Measurements from ENCODE around the gene SAFB. TPM values are rescaled to one million over a fixed set of nuclear protein-coding genes. Genes with fewer than 3 reads are reported as not detected.

SAFB gene
- total RNA-seq, 1 donor from 2014 or later: 143 TPM

- DNase-seq: no peak
- Mint-ChIP-seq H3K36me3 (ENCODE audit: low read depth) (peaks cover 31% of the 10 kb centered on the region), H3K9me3 (no peaks in the 10 kb centered on the region), H3K27ac (no peak overlapping the region), H3K4me3 (no peak overlapping the region), H3K4me1 (no peaks in the 10 kb centered on the region), H3K27me3 (no peaks in the 10 kb centered on the region)
- intact Hi-C loops (cut with micrococcal nuclease): no loop called here
Measured at GRCh38 chr19:5673752-5674151, 50.9 kb downstream of the SAFB start.

- Mint-ChIP-seq H3K27me3 (no peaks in the 10 kb centered on the region), H3K4me3 (no peak overlapping the region), H3K36me3 (ENCODE audit: low read depth) (peaks cover 28% of the 10 kb centered on the region), H3K9me3 (no peaks in the 10 kb centered on the region), H3K4me1 (peaks cover 5% of the 10 kb centered on the region), H3K27ac (no peak overlapping the region)
- no peak for DNase-seq
- intact Hi-C loops (cut with micrococcal nuclease): no loop called here
Measured at GRCh38 chr19:5674714-5675113, 51.8 kb downstream of the SAFB start.

GRCh38 chr19:5676105-5676771 is 53.4 kb downstream of the SAFB start:
- intact Hi-C loops (cut with micrococcal nuclease): no loop called here
- no peak overlapping the region for H3K4me3 Mint-ChIP-seq
- no peak for DNase-seq
- H3K27ac Mint-ChIP-seq: no peak overlapping the region
- no peaks in the 10 kb centered on the region for H3K9me3 Mint-ChIP-seq
- H3K36me3 Mint-ChIP-seq (ENCODE audit: low read depth): peaks cover 26% of the 10 kb centered on the region
- H3K4me1 Mint-ChIP-seq: peaks cover 9% of the 10 kb centered on the region
- H3K27me3 Mint-ChIP-seq: no peaks in the 10 kb centered on the region

GRCh38 chr19:5676772-5677105 is 53.9 kb downstream of the SAFB start:
- peaks cover 26% of the 10 kb centered on the region for H3K36me3 Mint-ChIP-seq (ENCODE audit: low read depth)
- intact Hi-C loops (cut with micrococcal nuclease): no loop called here
- no peak overlapping the region for H3K4me3 Mint-ChIP-seq
- peaks cover 14% of the 10 kb centered on the region for H3K4me1 Mint-ChIP-seq
- H3K27me3 Mint-ChIP-seq: no peaks in the 10 kb centered on the region
- no peak overlapping the region for H3K27ac Mint-ChIP-seq
- no peak for DNase-seq
- no peaks in the 10 kb centered on the region for H3K9me3 Mint-ChIP-seq

GRCh38 chr19:5677136-5677535 is 54.3 kb downstream of the SAFB start:
- Mint-ChIP-seq H3K27me3 (peaks cover 4% of the 10 kb centered on the region), H3K27ac (peak overlapping the region; percentile 51), H3K9me3 (no peaks in the 10 kb centered on the region), H3K4me1 (peaks cover 18% of the 10 kb centered on the region), H3K36me3 (ENCODE audit: low read depth) (peaks cover 22% of the 10 kb centered on the region), H3K4me3 (no peak overlapping the region)
- DNase-seq: no peak
- intact Hi-C loops (cut with micrococcal nuclease): no loop called here

- H3K36me3 Mint-ChIP-seq (ENCODE audit: low read depth): peaks cover 21% of the 10 kb centered on the region
- intact Hi-C loops (cut with micrococcal nuclease): no loop called here
- peaks cover 7% of the 10 kb centered on the region for H3K27me3 Mint-ChIP-seq
- H3K4me3 Mint-ChIP-seq: no peak overlapping the region
- DNase-seq: no peak
- peaks cover 22% of the 10 kb centered on the region for H3K4me1 Mint-ChIP-seq
- H3K9me3 Mint-ChIP-seq: no peaks in the 10 kb centered on the region
- no peak overlapping the region for H3K27ac Mint-ChIP-seq
Measured at GRCh38 chr19:5677580-5677979, 54.7 kb downstream of the SAFB start.

- H3K9me3 Mint-ChIP-seq: no peaks in the 10 kb centered on the region
Measured at GRCh38 chr19:5678071-5678718, 55.3 kb downstream of the SAFB start.

GRCh38 chr19:5679289-5680083 is 56.6 kb downstream of the SAFB start:
- no peak for DNase-seq
- H3K4me1 Mint-ChIP-seq: peaks cover 22% of the 10 kb centered on the region
- H3K9me3 Mint-ChIP-seq: no peaks in the 10 kb centered on the region
- peak overlapping the region; percentile 99 for H3K4me3 Mint-ChIP-seq
- peaks cover 7% of the 10 kb centered on the region for H3K27me3 Mint-ChIP-seq
- H3K27ac Mint-ChIP-seq: peak overlapping the region; percentile 97
- H3K36me3 Mint-ChIP-seq (ENCODE audit: low read depth): peaks cover 9% of the 10 kb centered on the region
- intact Hi-C loops (cut with micrococcal nuclease): loop anchor here (1.0 to 10.0 kb wide), 5 partner anchors 11 to 955 kb away; partner anchors contain the start of genes CATSPERD, DPP9, LONP1 and RPL36

More at GRCh38 chr19:5678071-5678718, 55.3 kb downstream of the SAFB start:
- Mint-ChIP-seq H3K4me3 (no peak overlapping the region), H3K27ac (no peak overlapping the region), H3K4me1 (peaks cover 22% of the 10 kb centered on the region), H3K27me3 (peaks cover 7% of the 10 kb centered on the region), H3K36me3 (ENCODE audit: low read depth) (peaks cover 15% of the 10 kb centered on the region)
- intact Hi-C loops (cut with micrococcal nuclease): no loop called here
- DNase-seq: no peak

- Mint-ChIP-seq H3K4me3 (peak overlapping the region; percentile 99), H3K4me1 (peaks cover 22% of the 10 kb centered on the region), H3K27me3 (peaks cover 7% of the 10 kb centered on the region), H3K36me3 (ENCODE audit: low read depth) (peaks cover 6% of the 10 kb centered on the region), H3K9me3 (no peaks in the 10 kb centered on the region), H3K27ac (peak overlapping the region; percentile 97)
- intact Hi-C loops (cut with micrococcal nuclease): loop anchor here (1.0 to 10.0 kb wide), 5 partner anchors 10 to 955 kb away; partner anchors contain the start of genes CATSPERD, DPP9, LONP1 and RPL36
- no peak for DNase-seq
Measured at GRCh38 chr19:5680084-5680436, 57.2 kb downstream of the SAFB start.

GRCh38 chr19:5680437-5681368 is 57.8 kb downstream of the SAFB start, which contains the start of the genes HSD11B1L and MICOS13:
HSD11B1L (plus strand) TSS chr19:5681027; CDS start chr19:5684833, 3,806 bp downstream.
MICOS13 (minus strand) TSS chr19:5680516; CDS start chr19:5680486, 30 bp downstream.
- peak; percentile 99 for DNase-seq
- intact Hi-C loops (cut with micrococcal nuclease): loop anchor here (1.0 to 10.0 kb wide), 5 partner anchors 10 to 956 kb away; partner anchors contain the start of genes CATSPERD, DPP9, LONP1 and RPL36
- Mint-ChIP-seq H3K4me1 (peaks cover 22% of the 10 kb centered on the region), H3K9me3 (no peaks in the 10 kb centered on the region), H3K27ac (peak within 1 kb of the TSS; percentile 97), H3K27me3 (peaks cover 7% of the 10 kb centered on the region), H3K4me3 (peak within 1 kb of the TSS; percentile 99), H3K36me3 (ENCODE audit: low read depth) (peaks cover 4% of the 10 kb centered on the region)

- H3K27me3 Mint-ChIP-seq: peaks cover 7% of the 10 kb centered on the region
- H3K9me3 Mint-ChIP-seq: no peaks in the 10 kb centered on the region
- DNase-seq: peak; percentile 62
- peaks cover 24% of the 10 kb centered on the region for H3K4me1 Mint-ChIP-seq
- H3K36me3 Mint-ChIP-seq (ENCODE audit: low read depth): peaks cover 4% of the 10 kb centered on the region
- intact Hi-C loops (cut with micrococcal nuclease): loop anchor here (10.0 kb wide), 1 partner anchor 957 kb away; the partner anchor contains the start of gene DPP9
- peak overlapping the region; percentile 99 for H3K4me3 Mint-ChIP-seq
- peak overlapping the region; percentile 64 for H3K27ac Mint-ChIP-seq
Measured at GRCh38 chr19:5681391-5682106, 58.7 kb downstream of the SAFB start.

- peaks cover 25% of the 10 kb centered on the region for H3K4me1 Mint-ChIP-seq
- DNase-seq: no peak
- peak overlapping the region; percentile 64 for H3K27ac Mint-ChIP-seq
- H3K4me3 Mint-ChIP-seq: peak overlapping the region; percentile 99
- intact Hi-C loops (cut with micrococcal nuclease): loop anchor here (10.0 kb wide), 1 partner anchor 957 kb away; the partner anchor contains the start of gene DPP9
- H3K36me3 Mint-ChIP-seq (ENCODE audit: low read depth): peaks cover 4% of the 10 kb centered on the region
- no peaks in the 10 kb centered on the region for H3K9me3 Mint-ChIP-seq
- peaks cover 7% of the 10 kb centered on the region for H3K27me3 Mint-ChIP-seq
Measured at GRCh38 chr19:5682107-5682482, 59.2 kb downstream of the SAFB start.
